ENCODE results near the gene TFAP2D.

DNA sequence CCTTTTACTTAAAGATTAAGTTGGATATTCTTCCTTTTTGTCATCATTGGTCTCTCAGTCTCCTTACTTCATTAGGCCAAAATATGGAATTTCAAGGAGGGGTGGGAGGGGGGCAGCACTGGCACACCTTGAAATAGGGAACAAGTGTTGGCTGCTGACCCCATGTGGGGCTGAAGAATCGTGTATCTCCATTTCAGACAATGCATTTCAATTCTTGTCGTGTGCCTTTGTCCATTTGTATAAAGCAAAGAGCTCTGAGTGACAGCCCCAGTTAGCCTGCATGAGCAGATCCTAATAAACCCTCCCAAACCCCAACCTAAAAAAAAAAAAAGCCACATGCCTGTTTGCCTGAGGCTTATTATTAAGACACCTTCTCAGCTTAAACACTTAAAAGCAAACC, 1.0 kb upstream of the TFAP2D start:
- TF ChIP-seq CTCF (IDR thresholded peaks at IDR 0.05; ENCODE audit: poor library complexity) (no peak), EZH2 (IDR thresholded peaks at IDR 0.05; ENCODE audit: borderline replicate concordance) (no peak)

Data from hepatocyte (in vitro differentiated cells).